ENCODE measurements around the gene RPL7A. TPM values are rescaled to one million over a fixed set of nuclear protein-coding genes. Genes with fewer than 3 reads are reported as not detected.
"Not testable (repeated sequence)": the region's sequence is repeated elsewhere in the genome, so short reads cannot be mapped to it uniquely, and the experiment has no call there.

RPL7A gene
- total RNA-seq: 1,000 to 10,000 TPM; 3,102 to 3,168 TPM

GRCh38 chr9:133347985-133348717 lies at the start of gene RPL7A, which contains the start of gene MED22:
TSS of gene RPL7A (plus strand) at chr9:133348218. CDS start at chr9:133348244, 26 bp downstream.
TSS of gene MED22 (minus strand) at chr9:133348131. CDS start at chr9:133346662, 1,469 bp downstream.
- POLR2A ChIA-PET: interaction anchor here (0.6 to 6.8 kb wide), 14 partner anchors 9 to 317 kb away, joined by 3 to 172 read pairs (median 4); partner anchors contain the start of genes GTF3C5, SLC2A6, STKLD1 and SURF1

GRCh38 chr9:133299996-133300395 lies 48.0 kb upstream of the RPL7A start:
- POLR2A ChIA-PET, CTCF ChIA-PET: not testable (repeated sequence)

More at GRCh38 chr9:133347985-133348717, at the start of gene RPL7A, which contains the start of gene MED22:
- CTCF ChIA-PET: interaction anchor here (1.0 to 4.9 kb wide), 3 partner anchors 9 to 23 kb away, joined by 3 to 41 read pairs (median 3); no protein-coding TSS in a partner anchor

- ChIA-PET POLR2A (interaction anchor here (0.7 kb wide), 1 partner anchor 22 kb away, joined by 3 read pairs; no protein-coding TSS in a partner anchor), CTCF (no interaction called here)
These were observed 46.5 kb upstream of the RPL7A start for GRCh38 chr9:133301253-133302230.

GRCh38 chr9:133303266-133304157 lies 44.5 kb upstream of the RPL7A start:
- ChIA-PET POLR2A (no interaction called here), CTCF (no interaction called here)

GRCh38 chr9:133304158-133304470 lies 43.9 kb upstream of the RPL7A start:
- POLR2A ChIA-PET: no interaction called here

GRCh38 chr9:133304477-133305377 lies 43.3 kb upstream of the RPL7A start:
- POLR2A ChIA-PET: no interaction called here

More at GRCh38 chr9:133304158-133304470, 43.9 kb upstream of the RPL7A start:
- CTCF ChIA-PET: no interaction called here

GRCh38 chr9:133305731-133306130 lies 42.3 kb upstream of the RPL7A start:
- ChIA-PET CTCF (no interaction called here), POLR2A (no interaction called here)

More at GRCh38 chr9:133304477-133305377, 43.3 kb upstream of the RPL7A start:
- CTCF ChIA-PET: no interaction called here

- ChIA-PET POLR2A (no interaction called here), CTCF (no interaction called here)
These were observed 41.5 kb upstream of the RPL7A start for GRCh38 chr9:133306242-133307204.

- CTCF ChIA-PET: no interaction called here
- POLR2A ChIA-PET: no interaction called here
These were observed 40.7 kb upstream of the RPL7A start for GRCh38 chr9:133307301-133307700.

GRCh38 chr9:133309608-133310007 lies 38.4 kb upstream of the RPL7A start:
- ChIA-PET CTCF (no interaction called here), POLR2A (no interaction called here)

- CTCF ChIA-PET: no interaction called here
- POLR2A ChIA-PET: no interaction called here
These were observed 32.0 kb upstream of the RPL7A start for GRCh38 chr9:133315997-133316396.

- POLR2A ChIA-PET, CTCF ChIA-PET: not testable (repeated sequence)
These were observed 30.5 kb upstream of the RPL7A start for GRCh38 chr9:133317551-133317950.

GRCh38 chr9:133320421-133320881 lies 27.6 kb upstream of the RPL7A start:
- POLR2A ChIA-PET: no interaction called here
- CTCF ChIA-PET: interaction anchor here (0.6 to 0.9 kb wide), 2 partner anchors 118 to 165 kb away, joined by 3 read pairs; no protein-coding TSS in a partner anchor

- ChIA-PET POLR2A (no interaction called here), CTCF (no interaction called here)
These were observed 26.5 kb upstream of the RPL7A start for GRCh38 chr9:133321411-133321935.

- ChIA-PET CTCF (no interaction called here), POLR2A (no interaction called here)
These were observed 25.3 kb upstream of the RPL7A start for GRCh38 chr9:133322701-133323100.

- ChIA-PET CTCF (no interaction called here), POLR2A (no interaction called here)
These were observed 24.8 kb upstream of the RPL7A start for GRCh38 chr9:133323211-133323610.
